H1 (cell line): Measurements from ENCODE around the gene SFXN2. TPM values are rescaled to one million over a fixed set of nuclear protein-coding genes. Genes with fewer than 3 reads are reported as not detected.

Experiments used
- CTCF ChIA-PET: fragments of 300-600 bp; sonication (Branson Sonifier 250); formaldehyde crosslinking; loops from one replicate; lab custom pipeline; 2021; ENCODE audit not compliant: partially characterized antibody; lab: Charles Lee
- POLR2A ChIA-PET: fragments of 300-600 bp; sonication (Branson Sonifier 250); formaldehyde crosslinking; loops from one replicate; lab custom pipeline; 2021; ENCODE audit warnings: inconsistent platforms; ENCODE audit not compliant: partially characterized antibody; lab: Charles Lee
- DNase-seq, 2 experiments: peaks; one replicate each; pipeline versions ENCODE4 v3.0.0 to v3.0.0-alpha.2; 2010 to 2022; ENCODE audit warnings: low spot score in 2 of 2, low read depth in 1 of 2, mixed read lengths in 1 of 2
- FAIRE-seq: peaks from 2 replicates; lab custom pipeline; 2011; peaks lifted over from hg19 to GRCh38; lab: Jason Lieb, UNC
- H2AFZ ChIP-seq: 2 replicates; pipeline ENCODE4 v1.8.1; 2012; ENCODE audit warnings: low read length, inconsistent platforms
- H2AK5ac ChIP-seq: 2 replicates; pipeline ENCODE4 v1.6.1; 2013; ENCODE audit warnings: low read depth, low read length
- H2BK120ac ChIP-seq: replicated peaks from 2 replicates; pipeline ENCODE3; 2013; ENCODE audit warnings: low read depth, low read length, inconsistent platforms
- H2BK12ac ChIP-seq: 2 replicates; pipeline ENCODE4 v1.6.1; 2013; ENCODE audit warnings: low read depth, low read length
- H2BK15ac ChIP-seq: 2 replicates; pipeline ENCODE4 v1.6.1; 2013; ENCODE audit warnings: low read length
- H2BK20ac ChIP-seq: 2 replicates; pipeline ENCODE4 v1.6.1; 2013; ENCODE audit warnings: low read length
- H2BK5ac ChIP-seq: 2 replicates; pipeline ENCODE4 v1.6.1; 2013; ENCODE audit warnings: low read depth, low read length
- H3K14ac ChIP-seq: 2 replicates; pipeline ENCODE4 v1.6.1; 2013; ENCODE audit warnings: inconsistent platforms; ENCODE audit not compliant: insufficient read length
- H3K18ac ChIP-seq: 2 replicates; pipeline ENCODE4 v1.6.1; 2013; ENCODE audit warnings: low read length; ENCODE audit errors: extremely low read depth
- H3K23ac ChIP-seq: 2 replicates; pipeline ENCODE4 v1.6.1; 2013; ENCODE audit warnings: inconsistent platforms; ENCODE audit not compliant: insufficient read length
- H3K23me2 ChIP-seq: 2 replicates; pipeline ENCODE4 v1.6.1; 2013; ENCODE audit warnings: low read depth, low read length
- H3K27ac ChIP-seq: 2 replicates; pipeline ENCODE4 v1.6.1; 2011; ENCODE audit warnings: low read depth, low read length, inconsistent platforms
- H3K27me3 ChIP-seq, 4 experiments: replicated peaks in 1 of 4; 1 replicate in 1 of 4; 2 replicates in 3 of 4; pipeline versions ENCODE4 v1.6.1 to v1.8.1; 2011 to 2013; ENCODE audit warnings: low read length in 3 of 4, mild to moderate bottlenecking in 3 of 4, inconsistent platforms in 2 of 4, mixed read lengths in 2 of 4, moderate library complexity in 1 of 4; ENCODE audit not compliant: control insufficient read depth in 3 of 4, insufficient read depth in 3 of 4; ENCODE audit errors: extremely low read depth in 1 of 4
- H3K36me3 ChIP-seq, 4 experiments: 2 replicates each; pipeline versions ENCODE4 v1.6.1 to v1.8.1; 2011 to 2013; ENCODE audit warnings: mild to moderate bottlenecking in 4 of 4, low read length in 3 of 4, moderate library complexity in 2 of 4, control low read depth in 1 of 4, inconsistent platforms in 1 of 4; ENCODE audit not compliant: insufficient read depth in 4 of 4, control insufficient read depth in 2 of 4
- H3K4ac ChIP-seq: replicated peaks from 2 replicates; pipeline ENCODE3; 2013; ENCODE audit warnings: low read length, low read depth, mixed read lengths, inconsistent platforms; ENCODE audit not compliant: insufficient read length
- H3K4me1 ChIP-seq, 4 experiments: replicated peaks in 1 of 4; 1 replicate in 1 of 4; 2 replicates in 3 of 4; pipeline versions ENCODE4 v1.6.1 to v1.8.1; 2011 to 2013; ENCODE audit warnings: low read length in 3 of 4, inconsistent platforms in 2 of 4, mixed read lengths in 1 of 4; ENCODE audit not compliant: insufficient read depth in 4 of 4, control insufficient read depth in 3 of 4
- H3K4me2 ChIP-seq, 2 experiments: 2 replicates each; pipeline versions ENCODE4 v1.6.1 to v1.8.1; 2011 to 2013; ENCODE audit warnings: low read depth in 2 of 2, low read length in 2 of 2, control low read depth in 1 of 2, inconsistent platforms in 1 of 2, mild to moderate bottlenecking in 1 of 2; ENCODE audit not compliant: insufficient read depth in 1 of 2
- H3K4me3 ChIP-seq, 4 experiments: fragments of 200-600, 300-600 bp in 1 of 4; sonication (generic), shearing (Covaris generic), sonication (Bioruptor Twin) in 1 of 4; 2 replicates each; pipeline versions ENCODE4 v1.5.1 to v1.8.1; 2011 to 2016; ENCODE audit warnings: low read length in 4 of 4, low read depth in 3 of 4, control low read depth in 2 of 4, inconsistent platforms in 2 of 4, mild to moderate bottlenecking in 2 of 4, mixed read lengths in 1 of 4, moderate library complexity in 1 of 4; ENCODE audit not compliant: insufficient read depth in 2 of 4; ENCODE audit errors: extremely low read depth in 1 of 4
- H3K56ac ChIP-seq: replicated peaks from 2 replicates; pipeline ENCODE3; 2013; ENCODE audit warnings: low read depth, mild to moderate bottlenecking, mixed read lengths, low read length, inconsistent platforms; ENCODE audit not compliant: insufficient read length
- H3K79me1 ChIP-seq: 2 replicates; pipeline ENCODE4 v1.6.1; 2013; ENCODE audit warnings: low read depth, low read length, control low read depth
- H3K79me2 ChIP-seq, 2 experiments: 2 replicates each; pipeline versions ENCODE4 v1.6.1 to v1.8.1; 2012 to 2013; ENCODE audit warnings: low read length in 2 of 2, mild to moderate bottlenecking in 2 of 2, inconsistent platforms in 1 of 2; ENCODE audit not compliant: insufficient read depth in 2 of 2, control insufficient read depth in 1 of 2
- H3K9ac ChIP-seq, 4 experiments: replicated peaks in 1 of 4; 1 replicate in 1 of 4; 2 replicates in 3 of 4; pipeline versions ENCODE4 v1.6.1 to v1.8.1; 2011 to 2013; ENCODE audit warnings: low read depth in 3 of 4, low read length in 3 of 4, control low read depth in 2 of 4, mild to moderate bottlenecking in 2 of 4, moderate library complexity in 2 of 4, inconsistent platforms in 1 of 4; ENCODE audit errors: extremely low read depth in 1 of 4
- H3K9me3 ChIP-seq, 2 experiments: 2 replicates each; pipeline versions ENCODE4 v1.6.1 to v1.8.1; 2012 to 2013; ENCODE audit warnings: mild to moderate bottlenecking in 2 of 2, moderate library complexity in 2 of 2, control low read depth in 1 of 2, inconsistent platforms in 1 of 2, low read depth in 1 of 2, low read length in 1 of 2, mixed read lengths in 1 of 2; ENCODE audit not compliant: insufficient read depth in 2 of 2
- H4K20me1 ChIP-seq, 2 experiments: replicated peaks in 1 of 2; 2 replicates each; pipeline versions ENCODE3 to v1.8.1; 2011 to 2013; ENCODE audit warnings: inconsistent platforms in 2 of 2, low read length in 2 of 2, mild to moderate bottlenecking in 1 of 2; ENCODE audit not compliant: insufficient read depth in 2 of 2, control insufficient read depth in 1 of 2
- H4K5ac ChIP-seq: 2 replicates; pipeline ENCODE4 v1.6.1; 2013; ENCODE audit warnings: low read length, low read depth, mixed read lengths, inconsistent platforms; ENCODE audit not compliant: insufficient read length
- H4K8ac ChIP-seq: 2 replicates; pipeline ENCODE4 v1.8.0; 2013; ENCODE audit warnings: mild to moderate bottlenecking, moderate library complexity, low read length, inconsistent platforms; ENCODE audit not compliant: insufficient read depth; ENCODE audit errors: extremely low read depth
- H4K91ac ChIP-seq: replicated peaks from 2 replicates; pipeline ENCODE3; 2013; ENCODE audit warnings: low read length, mixed read lengths, inconsistent platforms; ENCODE audit not compliant: insufficient read length
- CTCF ChIP-seq, 3 experiments: IDR thresholded peaks; 1 replicate in 2 of 3; 2 replicates in 1 of 3; pipeline versions ENCODE4 v1.5.1 to v1.6.1; 2011; ENCODE audit warnings: low read length in 3 of 3, mild to moderate bottlenecking in 3 of 3, inconsistent platforms in 2 of 3, low read depth in 1 of 3, moderate library complexity in 1 of 3; ENCODE audit not compliant: insufficient read depth in 1 of 3; ENCODE audit errors: control extremely low read depth in 1 of 3
- EGR1 ChIP-seq: IDR thresholded peaks from 2 replicates; pipeline ENCODE4 v1.6.1; 2011; ENCODE audit warnings: low read depth, low read length, borderline replicate concordance
- FOSL1 ChIP-seq: IDR thresholded peaks from 2 replicates; pipeline ENCODE4 v1.6.1; 2011; ENCODE audit warnings: mild to moderate bottlenecking, low read depth, low read length, moderate library complexity; ENCODE audit not compliant: insufficient read depth
- TAF7 ChIP-seq: optimal IDR thresholded peaks from 2 replicates; pipeline ENCODE3; 2011; ENCODE audit warnings: low read depth, mild to moderate bottlenecking, inconsistent platforms, low read length, moderate library complexity, borderline replicate concordance
- WGBS, 2 experiments: shearing (Covaris generic) in 1 of 2; methylation state at CpG; one replicate each; pipeline versions ENCODE4 v1.1.6 to v1.1.7; 2013 to 2015; ENCODE audit warnings: low lambda C conversion rate in 2 of 2, mixed read lengths in 2 of 2, inconsistent platforms in 1 of 2, low coverage in 1 of 2, missing lambda C conversion rate in 1 of 2; ENCODE audit not compliant: insufficient replicate concordance in 2 of 2, insufficient coverage in 1 of 2, insufficient read length in 1 of 2; ENCODE audit errors: extremely low coverage in 1 of 2, missing lambda C conversion rate in 1 of 2; 5-methylcytosine and 5-hydroxymethylcytosine counted together
- polyA plus RNA-seq, 7 experiments: library from polyadenylated mRNA; depleted of rRNA in 3 of 7; stranded (reverse) in 5 of 7; unstranded in 2 of 7; fragments of >200 nt in 5 of 7; fragments of 200-250 nt in 2 of 7; gene quantifications; 1 replicate in 5 of 7; 2 replicates in 1 of 7; 4 replicates in 1 of 7; pipeline versions ENCODE4 v1.2.1 to v1.2.3, GENCODE V29; 2011 to 2013; ENCODE audit warnings: missing spikeins in 2 of 7, mixed read lengths in 2 of 7
- total RNA-seq: library from RNA; stranded (reverse); fragmentation: NEBNext Ultra II Directional; extraction: Animal tissue kit (Norgen Biotek cat#: 25700); gene quantifications from 2 replicates; pipeline ENCODE4 v1.2.1, GENCODE V29; 2021

The SFXN2 gene
- total and polyA plus RNA-seq, 2 of the 8 experiments (the other 6 are each of a cell fraction or from before 2014, with no cell fraction given), result 20.5 to 23.5 TPM

- H4K20me1 ChIP-seq, result peaks cover 2 to 12% of the 10 kb centered on the region in 2 experiments
- no peak overlapping the region for H4K91ac ChIP-seq
- H2BK120ac ChIP-seq, result no peak overlapping the region
- H4K5ac ChIP-seq, result peak overlapping the region; percentile 92
- no peak overlapping the region for H3K14ac ChIP-seq
- H3K4me1 ChIP-seq, result peaks cover 5 to 20% (median 12%) of the 10 kb centered on the region in 4 experiments; a peak in 6 of 7 replicates
- 0 out of 2 replicates have a peak overlapping the region, but pooled peaks have one; percentile 39 for H4K8ac ChIP-seq
- TF ChIP-seq EGR1 (no peak), TAF7 (no peak), FOSL1 (no peak), CTCF (IDR thresholded peaks at IDR 0.05; ENCODE audit: control extremely low read depth in 1 of 3, insufficient read depth in 1 of 3, low read depth in 1 of 3, low read length in 3 of 3) (peak in 1 of 3 experiments; percentile 60; a peak in 1 of 4 replicates)
- peak overlapping the region; percentile 49 to 79 (median 69) for H3K9ac ChIP-seq
- H2AK5ac ChIP-seq, result no peak overlapping the region
- H3K18ac ChIP-seq, result peak overlapping the region; percentile 81
- H3K9me3 ChIP-seq, result no peaks in the 10 kb centered on the region
- H2BK20ac ChIP-seq, result no peak overlapping the region
- DNase-seq (no peak), FAIRE-seq (no peak)
- peak overlapping the region; percentile 66; the same call in 1 of the 2 replicates for H3K27ac ChIP-seq
- 0 out of 2 replicates have a peak overlapping the region, but pooled peaks have one; percentile 10 for H2AFZ ChIP-seq
- peaks cover 4% of the 10 kb centered on the region; the same call in 1 of the 2 replicates for H3K79me1 ChIP-seq
- H3K4me3 ChIP-seq, result peak overlapping the region; percentile 85 to 96 (median 92)
- peaks cover 0 to 73% of the 10 kb centered on the region in 2 experiments; a peak in 2 of 4 replicates for H3K79me2 ChIP-seq
- CTCF ChIA-PET, result interaction anchor here (0.8 to 2.1 kb wide), 13 partner anchors 10 to 210 kb away, joined by 3 to 10 read pairs (median 3); partner anchors contain the start of genes ACTR1A and SUFU
- H2BK12ac ChIP-seq, result no peak overlapping the region
- no peaks in the 10 kb centered on the region for H3K27me3 ChIP-seq
- peak overlapping the region; percentile 67; the same call in 1 of the 2 replicates for H2BK5ac ChIP-seq
- WGBS, 2 experiments, result 3% methylated on average over 13 of the region's 13 CpGs; no CpG with 5 or more reads in 1 of the 2 experiments
- peaks cover 0 to 9% (median 2%) of the 10 kb centered on the region in 4 experiments; a peak in 4 of 8 replicates for H3K36me3 ChIP-seq
- H3K4me2 ChIP-seq, result peak overlapping the region; percentile 78 to 79
- H3K4ac ChIP-seq, result no peak overlapping the region
- H2BK15ac ChIP-seq, result no peak overlapping the region
- POLR2A ChIA-PET, result interaction anchor here (0.5 to 7.3 kb wide), 17 partner anchors 12 to 660 kb away, joined by 3 to 53 read pairs (median 5); partner anchors contain the start of genes AS3MT, CNNM2, TRIM8 and WBP1L
- no peak overlapping the region for H3K23ac ChIP-seq
- no peak overlapping the region for H3K56ac ChIP-seq
- H3K23me2 ChIP-seq, result peaks cover 8% of the 10 kb centered on the region; the same call in 1 of the 2 replicates
These were observed 960 bp upstream of the SFXN2 start for GRCh38 chr10:102713539-102713813.
